Progenitor cell of endocrine pancreas (in vitro differentiated cells): ENCODE data around the gene CEL. TPM values are rescaled to one million over a fixed set of nuclear protein-coding genes. Genes with fewer than 3 reads are reported as not detected.

Source experiments
- DNase-seq: peaks from one replicate; pipeline ENCODE4 v3.0.0; 2021; ENCODE audit warnings: low spot score; ENCODE audit not compliant: unreplicated experiment
- H3K27ac Mint-ChIP-seq: 2 replicates; pipeline ENCODE4 v1.8.0; 2021; ENCODE audit warnings: mild to moderate bottlenecking, moderate library complexity, mixed read lengths
- H3K27me3 Mint-ChIP-seq: 2 replicates; pipeline ENCODE4 v1.8.0; 2021; ENCODE audit warnings: mixed read lengths
- H3K36me3 Mint-ChIP-seq: 2 replicates; pipeline ENCODE4 v1.8.0; 2022; ENCODE audit warnings: mixed read lengths; ENCODE audit not compliant: insufficient read depth
- H3K4me1 Mint-ChIP-seq: 2 replicates; pipeline ENCODE4 v1.8.0; 2021; ENCODE audit warnings: low read depth, mixed read lengths
- H3K4me3 Mint-ChIP-seq: 2 replicates; pipeline ENCODE4 v1.8.0; 2021; ENCODE audit warnings: low read depth, mild to moderate bottlenecking, moderate library complexity, mixed read lengths
- H3K9me3 Mint-ChIP-seq: 2 replicates; pipeline ENCODE4 v1.8.0; 2021; ENCODE audit warnings: low read depth, mixed read lengths
- total RNA-seq: library from RNA; stranded (reverse); gene quantifications from 2 replicates; pipeline ENCODE4 v1.2.1, GENCODE V29; 2021
- TF ChIP-seq, protein P1 (sequence below): fragments of 200-600 bp; sonication (generic); IDR thresholded peaks from one replicate; pipeline ENCODE4 v1.5.0; 2021; ENCODE audit warnings: antibody characterized with exemption, mild to moderate bottlenecking; ENCODE audit not compliant: unreplicated experiment

The CEL gene
- total RNA-seq, 1 donor from 2014 or later, result 5.2 TPM

DNA sequence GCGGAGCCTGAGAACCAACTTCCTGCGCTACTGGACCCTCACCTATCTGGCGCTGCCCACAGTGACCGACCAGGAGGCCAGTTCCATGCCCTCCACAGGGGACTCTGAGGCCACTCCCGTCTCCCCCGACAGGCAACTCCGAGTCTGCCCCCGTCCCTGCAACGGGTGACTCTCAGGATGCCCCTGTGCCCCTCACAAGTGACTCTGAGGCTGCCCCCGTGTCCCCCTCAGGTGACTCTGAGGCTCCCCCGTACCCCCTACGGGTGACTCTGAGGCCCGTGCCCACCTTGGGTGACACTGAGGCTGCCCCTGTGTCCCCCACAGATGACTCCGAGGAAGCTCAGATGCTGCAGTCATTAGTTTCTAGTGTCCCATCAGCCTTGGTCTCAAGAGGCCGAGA, 25.1 kb downstream of the CEL start:
- H3K4me1 Mint-ChIP-seq, result no peaks in the 10 kb centered on the region
- TF ChIP-seq, protein P1, sequence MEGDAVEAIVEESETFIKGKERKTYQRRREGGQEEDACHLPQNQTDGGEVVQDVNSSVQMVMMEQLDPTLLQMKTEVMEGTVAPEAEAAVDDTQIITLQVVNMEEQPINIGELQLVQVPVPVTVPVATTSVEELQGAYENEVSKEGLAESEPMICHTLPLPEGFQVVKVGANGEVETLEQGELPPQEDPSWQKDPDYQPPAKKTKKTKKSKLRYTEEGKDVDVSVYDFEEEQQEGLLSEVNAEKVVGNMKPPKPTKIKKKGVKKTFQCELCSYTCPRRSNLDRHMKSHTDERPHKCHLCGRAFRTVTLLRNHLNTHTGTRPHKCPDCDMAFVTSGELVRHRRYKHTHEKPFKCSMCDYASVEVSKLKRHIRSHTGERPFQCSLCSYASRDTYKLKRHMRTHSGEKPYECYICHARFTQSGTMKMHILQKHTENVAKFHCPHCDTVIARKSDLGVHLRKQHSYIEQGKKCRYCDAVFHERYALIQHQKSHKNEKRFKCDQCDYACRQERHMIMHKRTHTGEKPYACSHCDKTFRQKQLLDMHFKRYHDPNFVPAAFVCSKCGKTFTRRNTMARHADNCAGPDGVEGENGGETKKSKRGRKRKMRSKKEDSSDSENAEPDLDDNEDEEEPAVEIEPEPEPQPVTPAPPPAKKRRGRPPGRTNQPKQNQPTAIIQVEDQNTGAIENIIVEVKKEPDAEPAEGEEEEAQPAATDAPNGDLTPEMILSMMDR, result no peak

DNA sequence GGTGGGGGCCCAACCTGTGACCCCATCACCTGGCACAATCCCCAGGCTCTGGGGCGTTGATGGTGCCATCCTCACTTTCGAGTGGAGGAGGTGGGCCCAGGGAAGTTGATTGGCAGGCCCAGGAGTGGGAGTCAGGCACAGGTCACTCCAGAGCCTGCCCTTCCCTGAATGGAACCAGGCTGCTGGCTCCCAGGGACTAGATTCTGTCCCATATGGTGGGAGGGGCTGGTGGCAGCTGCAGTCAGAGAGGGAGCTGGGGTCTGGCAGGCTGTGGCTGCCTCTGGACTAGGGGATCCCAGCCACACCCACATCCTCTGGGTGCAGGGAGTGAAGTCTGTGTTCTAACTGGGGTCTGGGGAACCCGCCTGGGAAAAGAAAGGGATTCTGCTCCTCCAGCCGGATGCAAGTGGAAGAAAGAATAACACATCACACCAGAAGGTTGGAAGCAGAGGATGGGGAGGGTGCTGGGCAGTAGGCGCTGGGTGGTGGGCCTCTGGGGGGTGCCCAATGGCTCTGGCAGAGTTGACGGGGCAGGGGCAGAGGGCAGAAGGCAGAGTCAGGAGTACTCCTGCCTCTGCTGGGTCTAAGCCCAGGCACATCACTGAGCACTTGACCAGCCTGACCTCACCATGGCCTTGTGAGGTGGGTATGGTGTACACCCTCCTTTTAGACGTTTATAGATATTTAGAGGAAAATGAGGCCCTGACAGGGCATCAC, 25.8 kb downstream of the CEL start:
- H3K4me1 Mint-ChIP-seq, result no peaks in the 10 kb centered on the region
- no peaks in the 10 kb centered on the region for H3K36me3 Mint-ChIP-seq
- no peak overlapping the region for H3K4me3 Mint-ChIP-seq
- TF ChIP-seq, protein P1, result no peak
- no peaks in the 10 kb centered on the region for H3K9me3 Mint-ChIP-seq
- no peak for DNase-seq
- no peaks in the 10 kb centered on the region for H3K27me3 Mint-ChIP-seq
- no peak overlapping the region for H3K27ac Mint-ChIP-seq

More for the DNA sequence above, 25.1 kb downstream of the CEL start:
- Mint-ChIP-seq H3K9me3 (no peaks in the 10 kb centered on the region), H3K27me3 (no peaks in the 10 kb centered on the region), H3K36me3 (no peaks in the 10 kb centered on the region), H3K4me3 (no peak overlapping the region), H3K27ac (no peak overlapping the region)
- no peak for DNase-seq

DNA sequence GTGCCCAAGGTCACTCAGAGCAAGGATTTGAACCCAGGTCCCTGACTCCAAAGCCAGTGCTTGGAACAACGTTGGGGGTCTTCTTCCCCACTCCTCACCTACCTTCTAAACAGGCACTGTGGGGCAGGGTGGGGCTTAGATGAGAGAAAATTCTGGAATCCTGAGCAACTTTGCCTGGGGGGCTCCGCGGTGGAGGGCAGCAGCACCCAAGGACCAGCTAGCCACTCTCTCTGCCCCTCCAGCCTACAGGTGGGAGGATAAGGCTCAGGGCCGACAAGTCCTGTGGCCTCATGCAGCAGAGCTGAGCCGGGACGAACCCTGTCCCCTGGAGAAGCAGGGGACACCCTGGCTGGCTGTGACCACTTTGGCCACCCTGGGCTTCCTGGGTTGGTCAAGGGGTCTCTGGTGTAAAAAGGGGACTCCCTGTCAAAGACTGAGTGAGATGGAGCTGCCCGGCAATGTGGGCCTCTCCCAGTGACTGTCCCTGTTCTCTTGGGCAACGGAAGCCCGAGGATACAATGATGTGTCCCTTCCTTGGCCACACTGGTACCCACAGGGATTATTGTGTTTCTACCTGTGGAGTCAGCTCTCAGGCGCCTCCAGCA, 26.5 kb downstream of the CEL start:
- no peaks in the 10 kb centered on the region for H3K36me3 Mint-ChIP-seq
- no peaks in the 10 kb centered on the region for H3K4me1 Mint-ChIP-seq
- DNase-seq, result no peak
- TF ChIP-seq, protein P1, result no peak
- H3K27me3 Mint-ChIP-seq, result no peaks in the 10 kb centered on the region
- H3K9me3 Mint-ChIP-seq, result no peaks in the 10 kb centered on the region
- no peak overlapping the region for H3K27ac Mint-ChIP-seq
- no peak overlapping the region for H3K4me3 Mint-ChIP-seq

DNA sequence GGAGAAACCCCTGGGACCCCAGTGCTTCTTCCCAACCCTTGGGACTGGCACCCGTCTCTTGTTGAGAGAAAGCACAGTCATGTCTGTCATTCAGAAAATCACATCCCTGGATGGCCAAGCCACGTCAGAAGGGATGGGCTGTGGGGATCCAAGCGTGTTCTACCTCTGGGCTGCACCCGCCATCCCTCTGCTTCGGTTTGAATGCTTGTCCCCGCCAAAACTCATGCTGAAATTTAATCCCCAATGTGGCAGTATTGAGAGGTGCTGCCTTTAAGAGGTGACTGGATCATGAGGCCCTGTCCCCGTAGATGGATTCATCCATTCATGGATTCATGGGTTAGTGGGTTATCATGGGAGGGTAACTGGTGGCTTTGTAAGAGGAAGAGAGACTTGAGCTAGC, 27.0 kb downstream of the CEL start:
- no peak overlapping the region for H3K27ac Mint-ChIP-seq
- H3K4me1 Mint-ChIP-seq, result no peaks in the 10 kb centered on the region

DNA sequence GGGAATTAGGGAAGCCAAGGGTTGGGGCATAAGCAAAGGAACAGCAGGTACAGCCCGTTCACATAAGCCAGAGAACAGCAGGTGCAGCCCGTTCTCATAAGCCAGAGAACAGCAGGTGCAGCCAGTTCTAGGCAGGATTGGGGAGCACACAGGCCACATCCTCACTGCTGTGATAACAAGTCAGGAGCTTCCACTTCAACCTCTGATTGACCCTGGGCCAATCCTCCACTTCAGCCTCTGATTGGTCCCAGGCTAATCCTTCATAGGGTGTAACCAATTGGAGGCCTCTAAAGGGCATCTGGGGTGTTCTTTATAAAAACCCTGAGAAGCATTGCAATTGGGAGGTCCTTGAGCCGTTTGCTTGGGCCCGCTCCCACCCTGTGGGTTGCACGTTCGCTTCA, 27.5 kb downstream of the CEL start:
- Mint-ChIP-seq H3K4me3 (no peak overlapping the region), H3K27ac (no peak overlapping the region), H3K27me3 (no peaks in the 10 kb centered on the region), H3K4me1 (no peaks in the 10 kb centered on the region), H3K9me3 (no peaks in the 10 kb centered on the region), H3K36me3 (no peaks in the 10 kb centered on the region)
- TF ChIP-seq, protein P1, result no peak
- DNase-seq, result no peak

More for the DNA sequence above, 27.0 kb downstream of the CEL start:
- Mint-ChIP-seq H3K4me3 (no peak overlapping the region), H3K36me3 (no peaks in the 10 kb centered on the region), H3K27me3 (no peaks in the 10 kb centered on the region), H3K9me3 (no peaks in the 10 kb centered on the region)
- DNase-seq, result no peak
- TF ChIP-seq, protein P1, result no peak
